ENCODE results near the gene SULT1C2. TPM values are rescaled to one million over a fixed set of nuclear protein-coding genes. Genes with fewer than 3 reads are reported as not detected.

SULT1C2 gene
- total and polyA plus RNA-seq, 9 of the 15 experiments (the other 6 are each of a cell fraction or from before 2014, with no cell fraction given), result 0.22 TPM; not detected in 8

DNA sequence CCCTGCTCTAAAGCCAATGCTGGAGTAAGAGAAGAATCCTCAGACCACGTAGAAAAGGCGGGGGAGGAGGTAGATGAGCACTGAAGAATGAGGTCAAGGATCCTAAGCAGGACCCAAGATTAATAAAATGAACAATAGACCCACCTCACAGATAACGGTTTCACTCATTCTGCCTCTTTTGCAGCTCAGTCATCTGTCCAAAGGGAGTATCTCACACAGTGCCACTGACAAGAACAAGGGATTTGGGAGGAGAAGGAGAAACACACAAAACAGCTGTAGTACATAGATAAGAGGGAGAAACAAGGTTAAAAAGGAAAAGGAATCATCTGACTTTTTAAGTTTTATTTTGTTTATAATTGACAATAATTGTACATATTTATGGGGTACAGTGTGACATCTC is 58.1 kb downstream of the SULT1C2 start (continued):
- TF ChIP-seq, protein P1, sequence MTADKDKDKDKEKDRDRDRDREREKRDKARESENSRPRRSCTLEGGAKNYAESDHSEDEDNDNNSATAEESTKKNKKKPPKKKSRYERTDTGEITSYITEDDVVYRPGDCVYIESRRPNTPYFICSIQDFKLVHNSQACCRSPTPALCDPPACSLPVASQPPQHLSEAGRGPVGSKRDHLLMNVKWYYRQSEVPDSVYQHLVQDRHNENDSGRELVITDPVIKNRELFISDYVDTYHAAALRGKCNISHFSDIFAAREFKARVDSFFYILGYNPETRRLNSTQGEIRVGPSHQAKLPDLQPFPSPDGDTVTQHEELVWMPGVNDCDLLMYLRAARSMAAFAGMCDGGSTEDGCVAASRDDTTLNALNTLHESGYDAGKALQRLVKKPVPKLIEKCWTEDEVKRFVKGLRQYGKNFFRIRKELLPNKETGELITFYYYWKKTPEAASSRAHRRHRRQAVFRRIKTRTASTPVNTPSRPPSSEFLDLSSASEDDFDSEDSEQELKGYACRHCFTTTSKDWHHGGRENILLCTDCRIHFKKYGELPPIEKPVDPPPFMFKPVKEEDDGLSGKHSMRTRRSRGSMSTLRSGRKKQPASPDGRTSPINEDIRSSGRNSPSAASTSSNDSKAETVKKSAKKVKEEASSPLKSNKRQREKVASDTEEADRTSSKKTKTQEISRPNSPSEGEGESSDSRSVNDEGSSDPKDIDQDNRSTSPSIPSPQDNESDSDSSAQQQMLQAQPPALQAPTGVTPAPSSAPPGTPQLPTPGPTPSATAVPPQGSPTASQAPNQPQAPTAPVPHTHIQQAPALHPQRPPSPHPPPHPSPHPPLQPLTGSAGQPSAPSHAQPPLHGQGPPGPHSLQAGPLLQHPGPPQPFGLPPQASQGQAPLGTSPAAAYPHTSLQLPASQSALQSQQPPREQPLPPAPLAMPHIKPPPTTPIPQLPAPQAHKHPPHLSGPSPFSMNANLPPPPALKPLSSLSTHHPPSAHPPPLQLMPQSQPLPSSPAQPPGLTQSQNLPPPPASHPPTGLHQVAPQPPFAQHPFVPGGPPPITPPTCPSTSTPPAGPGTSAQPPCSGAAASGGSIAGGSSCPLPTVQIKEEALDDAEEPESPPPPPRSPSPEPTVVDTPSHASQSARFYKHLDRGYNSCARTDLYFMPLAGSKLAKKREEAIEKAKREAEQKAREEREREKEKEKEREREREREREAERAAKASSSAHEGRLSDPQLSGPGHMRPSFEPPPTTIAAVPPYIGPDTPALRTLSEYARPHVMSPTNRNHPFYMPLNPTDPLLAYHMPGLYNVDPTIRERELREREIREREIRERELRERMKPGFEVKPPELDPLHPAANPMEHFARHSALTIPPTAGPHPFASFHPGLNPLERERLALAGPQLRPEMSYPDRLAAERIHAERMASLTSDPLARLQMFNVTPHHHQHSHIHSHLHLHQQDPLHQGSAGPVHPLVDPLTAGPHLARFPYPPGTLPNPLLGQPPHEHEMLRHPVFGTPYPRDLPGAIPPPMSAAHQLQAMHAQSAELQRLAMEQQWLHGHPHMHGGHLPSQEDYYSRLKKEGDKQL (CRISPR knock-in tag; IDR thresholded peaks at IDR 0.05; ENCODE audit: borderline replicate concordance), result no peak
- TF ChIP-seq ZNF124 (CRISPR knock-in tag; IDR thresholded peaks at IDR 0.05) (no peak), MXI1 (IDR thresholded peaks at IDR 0.05; ENCODE audit: low read depth, low read length) (no peak), HDAC6 (IDR thresholded peaks at IDR 0.05; ENCODE audit: low read depth, low read length) (no peak), HDAC1 (IDR thresholded peaks at IDR 0.05) (peak in 1 of 2 experiments; percentile 53; a peak in 2 of 4 replicates), KLF13 (tag; IDR thresholded peaks at IDR 0.05; ENCODE audit: borderline replicate concordance, low read depth) (no peak), SMARCA4 (IDR thresholded peaks at IDR 0.05) (peak; percentile 63), KLF16 (IDR thresholded peaks at IDR 0.05) (no peak), ZNF121 (CRISPR knock-in tag; conservative IDR thresholded peaks at IDR 0.05) (no peak), XRCC5 (IDR thresholded peaks at IDR 0.05; ENCODE audit: low read depth, low read length) (no peak), ZNF174 (CRISPR knock-in tag; IDR thresholded peaks at IDR 0.05) (no peak), NFE2L1 (tag; IDR thresholded peaks at IDR 0.05; ENCODE audit: borderline replicate concordance, low read depth) (no peak), PRMT5 (CRISPR knock-in tag; IDR thresholded peaks at IDR 0.05) (no peak), SNRNP70 (optimal IDR thresholded peaks at IDR 0.05; ENCODE audit: low read depth, low read length) (no peak), NFE2 (IDR thresholded peaks at IDR 0.05; ENCODE audit: low read depth) (no peak)
- TF ChIP-seq, protein P2, sequence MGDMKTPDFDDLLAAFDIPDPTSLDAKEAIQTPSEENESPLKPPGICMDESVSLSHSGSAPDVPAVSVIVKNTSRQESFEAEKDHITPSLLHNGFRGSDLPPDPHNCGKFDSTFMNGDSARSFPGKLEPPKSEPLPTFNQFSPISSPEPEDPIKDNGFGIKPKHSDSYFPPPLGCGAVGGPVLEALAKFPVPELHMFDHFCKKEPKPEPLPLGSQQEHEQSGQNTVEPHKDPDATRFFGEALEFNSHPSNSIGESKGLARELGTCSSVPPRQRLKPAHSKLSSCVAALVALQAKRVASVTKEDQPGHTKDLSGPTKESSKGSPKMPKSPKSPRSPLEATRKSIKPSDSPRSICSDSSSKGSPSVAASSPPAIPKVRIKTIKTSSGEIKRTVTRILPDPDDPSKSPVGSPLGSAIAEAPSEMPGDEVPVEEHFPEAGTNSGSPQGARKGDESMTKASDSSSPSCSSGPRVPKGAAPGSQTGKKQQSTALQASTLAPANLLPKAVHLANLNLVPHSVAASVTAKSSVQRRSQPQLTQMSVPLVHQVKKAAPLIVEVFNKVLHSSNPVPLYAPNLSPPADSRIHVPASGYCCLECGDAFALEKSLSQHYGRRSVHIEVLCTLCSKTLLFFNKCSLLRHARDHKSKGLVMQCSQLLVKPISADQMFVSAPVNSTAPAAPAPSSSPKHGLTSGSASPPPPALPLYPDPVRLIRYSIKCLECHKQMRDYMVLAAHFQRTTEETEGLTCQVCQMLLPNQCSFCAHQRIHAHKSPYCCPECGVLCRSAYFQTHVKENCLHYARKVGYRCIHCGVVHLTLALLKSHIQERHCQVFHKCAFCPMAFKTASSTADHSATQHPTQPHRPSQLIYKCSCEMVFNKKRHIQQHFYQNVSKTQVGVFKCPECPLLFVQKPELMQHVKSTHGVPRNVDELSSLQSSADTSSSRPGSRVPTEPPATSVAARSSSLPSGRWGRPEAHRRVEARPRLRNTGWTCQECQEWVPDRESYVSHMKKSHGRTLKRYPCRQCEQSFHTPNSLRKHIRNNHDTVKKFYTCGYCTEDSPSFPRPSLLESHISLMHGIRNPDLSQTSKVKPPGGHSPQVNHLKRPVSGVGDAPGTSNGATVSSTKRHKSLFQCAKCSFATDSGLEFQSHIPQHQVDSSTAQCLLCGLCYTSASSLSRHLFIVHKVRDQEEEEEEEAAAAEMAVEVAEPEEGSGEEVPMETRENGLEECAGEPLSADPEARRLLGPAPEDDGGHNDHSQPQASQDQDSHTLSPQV (IDR thresholded peaks at IDR 0.05), result no peak
- TF ChIP-seq, protein P3, sequence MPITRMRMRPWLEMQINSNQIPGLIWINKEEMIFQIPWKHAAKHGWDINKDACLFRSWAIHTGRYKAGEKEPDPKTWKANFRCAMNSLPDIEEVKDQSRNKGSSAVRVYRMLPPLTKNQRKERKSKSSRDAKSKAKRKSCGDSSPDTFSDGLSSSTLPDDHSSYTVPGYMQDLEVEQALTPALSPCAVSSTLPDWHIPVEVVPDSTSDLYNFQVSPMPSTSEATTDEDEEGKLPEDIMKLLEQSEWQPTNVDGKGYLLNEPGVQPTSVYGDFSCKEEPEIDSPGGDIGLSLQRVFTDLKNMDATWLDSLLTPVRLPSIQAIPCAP (CRISPR knock-in tag; IDR thresholded peaks at IDR 0.05; ENCODE audit: borderline replicate concordance), result no peak
- TF ChIP-seq, protein P4, sequence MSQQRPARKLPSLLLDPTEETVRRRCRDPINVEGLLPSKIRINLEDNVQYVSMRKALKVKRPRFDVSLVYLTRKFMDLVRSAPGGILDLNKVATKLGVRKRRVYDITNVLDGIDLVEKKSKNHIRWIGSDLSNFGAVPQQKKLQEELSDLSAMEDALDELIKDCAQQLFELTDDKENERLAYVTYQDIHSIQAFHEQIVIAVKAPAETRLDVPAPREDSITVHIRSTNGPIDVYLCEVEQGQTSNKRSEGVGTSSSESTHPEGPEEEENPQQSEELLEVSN (IDR thresholded peaks at IDR 0.05; ENCODE audit: borderline replicate concordance in 1 of 2, extremely low read depth in 1 of 2, insufficient read depth in 1 of 2, insufficient read length in 1 of 2, low read depth in 1 of 2, low read length in 1 of 2, poor library complexity in 1 of 2, severe bottlenecking in 1 of 2), result no peak
